ENCODE measurements around the gene PTPN7.
"Not testable (repeated sequence)": the region's sequence is repeated elsewhere in the genome, so short reads cannot be mapped to it uniquely, and the experiment has no call there.

The PTPN7 gene

DNA sequence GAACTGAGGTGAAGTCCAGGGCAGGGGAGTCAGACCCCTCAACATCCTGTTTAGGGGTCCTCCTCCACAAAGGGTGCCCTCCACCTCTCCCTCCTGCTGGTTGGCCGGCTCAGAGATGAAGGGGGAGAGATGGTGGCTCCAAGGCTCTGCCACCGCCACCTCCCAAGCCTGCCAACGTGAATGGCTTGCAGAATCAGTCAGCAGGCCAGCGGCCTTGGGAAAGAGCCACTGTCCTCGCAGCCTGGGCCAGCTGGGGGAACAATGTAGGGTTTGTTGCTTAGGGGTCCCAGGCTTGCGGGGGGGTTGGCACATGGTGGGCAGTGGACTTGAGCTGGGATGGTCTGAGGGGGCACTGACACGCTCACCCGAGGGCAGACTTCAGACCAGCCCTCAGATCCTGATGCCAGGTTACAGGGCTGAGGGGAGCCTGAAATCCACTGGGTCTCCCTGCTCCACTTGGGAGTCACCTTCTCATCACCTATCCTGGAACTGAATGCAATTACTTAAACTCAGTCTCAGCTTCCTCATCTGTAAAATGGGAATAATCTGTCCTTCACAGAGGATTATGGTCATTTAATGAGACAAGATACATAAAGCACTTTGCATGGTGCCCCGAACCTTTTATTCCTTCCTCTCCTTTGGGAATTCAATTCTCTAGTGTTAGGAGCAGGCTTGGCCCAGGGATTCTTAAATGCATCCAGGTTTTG, 29.4 kb downstream of the PTPN7 start:
- no peak for DNase-seq (ENCODE audit: low read depth in 2 of 2)

- no peak for DNase-seq (ENCODE audit: low read depth in 2 of 2)
Measured at GRCh38 chr1:202130297-202130721, 30.1 kb downstream of the PTPN7 start.

GRCh38 chr1:202129453-202130296, 30.7 kb downstream of the PTPN7 start:
- DNase-seq (ENCODE audit: low read depth in 2 of 2): no peak

GRCh38 chr1:202127836-202128622, 32.4 kb downstream of the PTPN7 start:
- no peak for DNase-seq (ENCODE audit: low read depth in 2 of 2)

DNA sequence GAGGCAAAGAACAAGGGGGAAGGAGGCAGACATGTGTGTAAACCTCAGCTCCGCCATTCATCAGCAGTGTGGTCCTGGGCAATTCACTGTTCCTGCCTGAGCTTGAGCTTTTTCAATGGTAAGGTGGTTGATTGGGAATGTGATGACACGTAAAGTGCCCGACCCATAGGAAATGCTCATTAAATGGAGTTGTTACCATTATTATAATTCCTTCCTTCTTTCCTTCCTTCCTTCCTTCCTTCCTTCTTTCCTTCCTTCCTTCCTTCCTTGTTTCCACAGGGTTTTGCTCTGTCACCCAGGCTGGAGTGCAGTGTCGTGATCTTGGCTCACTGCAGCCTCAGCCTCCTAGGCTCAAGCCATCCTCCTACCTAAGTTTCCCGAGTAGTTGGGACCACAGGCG, 33.3 kb downstream of the PTPN7 start:
- DNase-seq (ENCODE audit: low read depth in 2 of 2): no peak

GRCh38 chr1:202126426-202126825, 34.0 kb downstream of the PTPN7 start:
- no peak for DNase-seq (ENCODE audit: low read depth in 2 of 2)

- DNase-seq (ENCODE audit: low read depth in 2 of 2): no peak
Measured at GRCh38 chr1:202125611-202126010, 34.8 kb downstream of the PTPN7 start.

DNA sequence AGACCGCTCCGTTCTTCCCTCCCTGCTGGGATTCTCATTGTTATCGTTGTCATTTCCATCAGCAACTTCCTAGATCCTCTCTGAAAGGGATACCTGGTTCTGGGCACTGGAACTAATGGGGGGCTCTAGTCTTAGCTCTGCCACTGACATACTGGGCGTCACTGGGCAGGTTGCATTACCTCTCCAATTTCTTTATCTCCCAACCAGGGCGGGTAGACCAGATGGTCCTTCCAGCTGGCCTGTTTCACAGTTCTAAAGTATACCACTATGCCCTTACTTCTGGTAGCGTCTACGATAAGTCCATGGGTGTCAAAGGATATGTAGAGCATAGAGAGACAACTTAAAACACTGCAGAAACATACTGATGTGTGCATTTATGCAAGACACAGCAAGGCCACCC, 36.3 kb downstream of the PTPN7 start:
- no peak for DNase-seq (ENCODE audit: low read depth in 2 of 2)

DNA sequence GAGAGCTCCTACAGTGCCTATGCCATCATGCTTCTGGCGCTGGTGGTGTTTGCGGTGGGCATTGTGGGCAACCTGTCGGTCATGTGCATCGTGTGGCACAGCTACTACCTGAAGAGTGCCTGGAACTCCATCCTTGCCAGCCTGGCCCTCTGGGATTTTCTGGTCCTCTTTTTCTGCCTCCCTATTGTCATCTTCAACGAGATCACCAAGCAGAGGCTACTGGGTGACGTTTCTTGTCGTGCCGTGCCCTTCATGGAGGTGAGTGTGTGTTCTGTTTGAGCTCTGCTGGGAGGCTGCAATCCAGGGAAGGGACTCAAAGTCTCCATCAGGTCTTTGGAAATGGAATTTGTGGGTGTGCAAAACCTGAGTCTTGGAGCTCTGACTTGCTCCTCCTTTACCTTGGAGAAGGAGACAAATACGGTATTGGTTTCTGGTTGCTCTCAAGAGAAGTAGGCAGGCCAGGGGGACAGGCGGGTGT, 37.0 kb downstream of the PTPN7 start:
- DNase-seq (ENCODE audit: low read depth in 2 of 2): no peak

GRCh38 chr1:202122639-202123335, 37.6 kb downstream of the PTPN7 start, which contains the start of gene GPR37L1:
Gene GPR37L1 (plus strand): TSS chr1:202122917. CDS start chr1:202122964, 47 bp downstream.
- DNase-seq (ENCODE audit: low read depth in 2 of 2): no peak

- no peak for DNase-seq (ENCODE audit: low read depth in 2 of 2)
Measured at GRCh38 chr1:202121006-202121405, 39.4 kb downstream of the PTPN7 start.

DNA sequence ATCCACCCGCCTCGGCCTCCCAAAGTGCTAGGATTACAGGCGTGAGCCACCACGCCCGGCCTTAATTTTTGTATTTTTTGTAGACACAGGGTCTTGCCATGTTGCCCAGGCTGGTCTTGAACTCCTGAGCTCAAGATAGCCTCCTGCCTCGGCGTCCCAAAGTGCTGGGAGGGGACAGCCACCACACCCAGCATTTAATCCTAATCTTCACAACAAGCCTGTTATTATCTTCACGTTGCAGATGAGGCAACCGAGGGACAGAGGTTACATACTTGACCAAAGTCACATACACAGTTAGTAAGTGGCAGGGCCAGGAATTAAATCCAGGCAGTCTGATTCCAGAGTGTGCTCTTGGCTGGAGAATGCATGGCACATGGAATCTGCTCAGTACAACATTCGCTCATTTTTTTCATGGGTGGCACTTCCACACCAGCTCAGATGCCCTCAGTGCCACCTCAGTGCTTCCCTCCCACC, 42.5 kb downstream of the PTPN7 start:
- no peak for DNase-seq (ENCODE audit: low read depth in 2 of 2)

GRCh38 chr1:202116287-202116686, 44.1 kb downstream of the PTPN7 start:
- DNase-seq (ENCODE audit: low read depth in 2 of 2): no peak

- no peak for DNase-seq (ENCODE audit: low read depth in 2 of 2)
Measured at GRCh38 chr1:202113690-202114300, 46.6 kb downstream of the PTPN7 start.

- no peak for DNase-seq (ENCODE audit: low read depth in 2 of 2)
Measured at GRCh38 chr1:202112859-202113689, 47.3 kb downstream of the PTPN7 start.

DNA sequence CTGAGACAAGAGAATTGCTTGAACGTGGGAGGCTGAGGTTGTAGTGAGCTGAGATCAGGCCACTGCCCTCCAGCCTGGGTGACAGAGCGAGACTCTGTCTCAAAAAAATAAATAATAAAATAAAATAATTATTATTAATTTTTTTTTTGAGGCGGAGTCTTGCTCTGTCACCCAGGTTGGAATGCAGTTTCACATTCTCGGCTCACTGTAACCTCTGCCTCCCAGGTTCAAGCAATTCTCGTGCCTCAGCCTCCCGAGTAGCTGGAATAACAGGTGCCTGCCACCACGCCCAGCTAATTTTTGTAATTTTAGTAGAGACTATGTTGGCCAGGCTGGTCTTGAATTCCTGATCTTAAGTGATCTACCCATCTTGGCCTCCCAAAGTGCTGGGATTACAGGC, 48.8 kb downstream of the PTPN7 start:
- DNase-seq (ENCODE audit: low read depth in 2 of 2): not testable (repeated sequence)

DNA sequence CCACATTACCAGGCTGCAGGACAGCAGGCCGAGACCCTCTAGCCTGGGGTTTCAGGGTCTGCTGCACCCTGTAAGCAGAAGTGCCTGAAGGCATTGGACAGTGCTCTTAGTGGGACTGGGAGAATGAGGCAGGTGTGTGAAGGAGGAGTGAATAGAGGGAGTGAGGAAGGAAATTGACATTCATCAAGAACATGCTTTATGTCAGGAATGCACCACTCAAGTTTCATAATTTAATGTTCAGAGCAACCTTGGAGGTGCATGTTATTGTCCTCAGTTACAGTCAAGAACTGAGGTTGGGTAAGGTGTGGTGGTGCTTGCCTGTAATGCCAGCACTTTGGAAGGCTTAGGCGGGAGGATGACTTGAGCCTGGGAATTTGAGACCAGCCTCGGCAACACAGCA, 49.4 kb downstream of the PTPN7 start:
- DNase-seq (ENCODE audit: low read depth in 2 of 2): no peak

DNA sequence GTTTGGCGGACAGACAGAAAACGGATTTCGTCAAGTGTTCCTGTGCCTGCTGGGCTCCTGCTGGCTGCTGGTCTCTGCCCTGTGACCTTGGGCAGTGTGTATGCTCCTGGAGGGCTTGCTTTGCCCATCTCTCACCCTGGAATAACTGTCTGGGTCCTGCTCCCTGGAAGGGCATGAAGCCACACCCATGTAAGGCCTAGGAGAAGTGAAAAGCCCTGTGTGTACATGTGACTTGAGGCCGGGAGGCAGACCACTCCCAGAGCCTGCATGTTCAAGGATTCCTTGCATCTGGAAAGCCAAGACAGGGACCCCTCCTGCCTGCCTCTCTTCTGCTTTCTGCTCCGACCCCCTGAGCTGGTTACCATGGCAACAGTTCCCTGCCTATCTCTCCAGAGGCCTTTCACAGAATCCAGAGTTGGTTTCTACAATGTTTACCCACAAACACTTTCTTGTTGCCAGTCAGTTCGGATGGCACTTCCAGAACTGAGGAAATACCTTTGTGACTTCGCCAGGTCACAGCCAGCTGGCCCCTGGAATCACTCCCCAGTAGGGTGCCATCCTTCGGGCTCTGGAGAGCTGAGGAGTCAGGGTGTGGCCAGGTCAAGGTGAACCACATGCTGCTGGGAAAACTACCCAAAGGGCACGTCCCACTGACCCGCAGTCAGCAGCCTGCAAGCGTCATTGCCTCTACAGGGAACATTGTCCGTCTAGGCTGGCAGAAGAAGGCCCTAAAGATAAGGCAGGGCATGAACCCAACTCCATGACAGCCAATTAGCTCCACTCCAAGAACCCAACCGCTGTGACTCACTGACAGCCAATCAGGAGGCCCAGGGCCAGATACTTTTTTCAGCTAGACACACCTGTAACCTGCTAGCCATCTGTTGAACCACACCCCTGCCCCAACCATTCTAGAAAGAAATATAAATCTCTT, 52.3 kb downstream of the PTPN7 start:
- no peak for DNase-seq (ENCODE audit: low read depth in 2 of 2)

- DNase-seq (ENCODE audit: low read depth in 2 of 2): no peak
Measured at GRCh38 chr1:202107321-202107761, 53.1 kb downstream of the PTPN7 start.
